ENCODE data around the gene RASA3.

RASA3 gene

DNA sequence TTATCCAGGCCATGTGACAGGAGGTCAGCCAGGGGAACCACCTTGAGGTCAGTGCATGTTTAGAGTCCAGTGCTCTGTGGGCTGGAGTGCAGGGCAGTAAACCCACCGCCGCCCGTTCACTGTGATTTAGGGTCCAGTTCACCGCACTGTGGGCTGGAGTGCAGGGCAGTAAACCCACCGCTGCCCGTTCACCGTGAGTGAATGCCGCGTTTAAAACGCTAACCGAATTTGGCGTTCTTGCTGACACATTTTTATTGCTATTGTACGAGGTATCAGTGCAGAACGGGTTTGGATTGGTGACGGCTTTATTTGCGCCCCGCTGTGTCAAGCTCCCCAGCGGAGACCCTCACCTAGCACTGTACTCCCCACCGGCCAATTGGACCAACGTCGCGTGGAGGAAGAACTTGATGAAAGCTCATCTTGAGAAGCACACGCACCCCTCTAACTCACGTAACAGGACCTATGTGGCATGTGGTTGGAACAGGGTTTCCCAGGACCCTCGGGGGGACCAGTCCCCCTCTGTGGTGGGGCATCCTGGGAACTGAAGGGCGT is 186.5 kb downstream of the RASA3 start:
- no peak for DNase-seq

DNA sequence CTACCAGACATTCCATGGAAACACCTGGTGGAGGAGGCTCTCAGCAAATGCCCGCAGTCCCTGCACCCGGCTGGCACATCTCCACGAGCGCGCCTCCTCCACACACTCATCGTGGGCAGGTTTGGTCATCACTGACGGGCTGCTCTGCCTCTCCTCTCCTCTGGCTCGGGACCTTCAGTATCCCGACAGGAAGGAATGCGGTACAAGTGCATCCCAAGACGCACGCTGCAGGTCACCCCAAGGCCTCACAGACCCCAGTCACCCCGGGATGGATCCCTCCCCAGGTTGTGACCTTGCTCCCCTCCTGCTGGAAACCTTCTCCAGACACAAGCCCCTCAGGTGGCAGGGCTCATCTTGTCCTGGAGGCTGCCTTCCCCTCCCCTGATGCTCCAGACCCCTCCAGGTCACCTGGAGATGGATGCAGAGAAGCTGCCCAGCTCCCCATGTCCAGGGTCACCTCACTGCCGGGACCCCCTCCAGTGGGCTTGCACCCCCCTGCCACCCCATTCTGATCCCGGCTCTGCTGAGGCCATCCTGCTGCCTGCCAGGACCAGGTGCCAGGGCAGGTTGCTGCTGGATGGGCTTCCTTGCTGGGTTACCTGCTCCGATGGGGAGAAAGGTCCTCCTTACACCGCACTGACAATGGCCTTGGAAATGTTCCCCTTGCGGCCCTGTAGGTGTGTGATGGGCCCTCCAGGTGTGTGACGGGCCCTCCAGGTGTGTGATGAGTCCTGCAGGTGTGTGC is 188.4 kb downstream of the RASA3 start:
- no peak for DNase-seq

GRCh38 chr13:113942591-113943103 is 189.8 kb downstream of the RASA3 start:
- no peak for DNase-seq

GRCh38 chr13:113941571-113942191 is 190.7 kb downstream of the RASA3 start:
- DNase-seq = peak; percentile 26

- no peak for DNase-seq
Measured at GRCh38 chr13:113939944-113940297, 192.5 kb downstream of the RASA3 start.

DNA sequence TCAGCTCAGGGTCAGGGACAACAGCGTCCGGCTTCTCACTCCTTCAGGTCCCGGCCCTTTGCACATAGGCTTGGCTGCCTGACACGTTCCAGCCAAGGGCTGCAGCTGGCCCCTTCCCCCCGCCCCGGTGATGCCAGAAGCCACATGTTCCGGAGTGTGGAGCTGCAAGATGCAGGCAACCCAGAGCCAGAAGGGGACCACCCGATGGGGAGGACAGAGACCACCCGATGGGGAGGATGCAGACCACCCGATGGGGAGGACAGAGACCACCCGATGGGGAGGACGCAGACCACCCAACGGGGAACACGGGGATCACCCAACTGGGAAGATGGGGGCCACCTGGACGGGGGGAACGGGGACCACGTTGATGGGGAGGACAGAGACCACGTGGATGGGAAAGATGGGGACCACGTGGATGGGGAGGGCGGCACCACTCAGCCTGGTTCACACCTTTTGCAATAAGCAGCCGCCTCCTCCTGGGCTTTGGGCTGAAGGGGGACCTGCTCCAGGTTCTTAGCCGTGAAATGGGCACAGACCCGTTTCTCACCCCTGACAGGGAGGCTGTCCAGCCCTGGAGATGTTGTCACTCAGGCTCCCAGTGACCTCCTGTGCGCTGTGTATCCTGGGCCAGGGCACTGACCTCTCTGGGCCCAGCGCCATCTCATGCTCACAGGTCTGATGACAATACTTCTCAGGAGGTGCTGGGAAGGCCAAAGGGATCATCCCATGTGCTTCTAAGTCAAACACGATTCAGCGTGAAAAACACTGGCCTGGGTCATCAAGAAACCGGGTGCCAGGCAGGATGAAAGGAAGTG is 193.1 kb downstream of the RASA3 start:
- DNase-seq = no peak

DNA sequence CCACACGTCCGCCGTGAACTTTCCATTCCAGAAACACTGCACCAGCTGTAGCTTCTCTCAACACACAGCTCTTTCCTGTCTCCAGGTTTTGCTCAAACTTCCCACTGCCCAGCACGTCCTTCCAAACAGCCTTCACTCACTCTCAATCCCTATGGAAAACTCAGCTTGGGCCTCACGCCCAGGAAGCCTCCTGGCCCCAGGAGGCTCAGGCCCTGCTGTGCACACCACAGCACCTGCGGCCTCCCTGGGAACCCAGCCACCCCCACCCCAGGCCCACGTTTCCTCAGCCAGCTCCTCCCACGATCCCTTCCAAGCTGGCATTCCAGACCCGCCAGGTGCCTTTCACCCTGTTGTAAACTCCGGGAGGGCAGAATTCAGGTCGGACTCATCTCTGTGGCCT is 193.7 kb downstream of the RASA3 start:
- DNase-seq = no peak

- no peak for DNase-seq
Measured at GRCh38 chr13:113938246-113938645, 194.2 kb downstream of the RASA3 start.

DNA sequence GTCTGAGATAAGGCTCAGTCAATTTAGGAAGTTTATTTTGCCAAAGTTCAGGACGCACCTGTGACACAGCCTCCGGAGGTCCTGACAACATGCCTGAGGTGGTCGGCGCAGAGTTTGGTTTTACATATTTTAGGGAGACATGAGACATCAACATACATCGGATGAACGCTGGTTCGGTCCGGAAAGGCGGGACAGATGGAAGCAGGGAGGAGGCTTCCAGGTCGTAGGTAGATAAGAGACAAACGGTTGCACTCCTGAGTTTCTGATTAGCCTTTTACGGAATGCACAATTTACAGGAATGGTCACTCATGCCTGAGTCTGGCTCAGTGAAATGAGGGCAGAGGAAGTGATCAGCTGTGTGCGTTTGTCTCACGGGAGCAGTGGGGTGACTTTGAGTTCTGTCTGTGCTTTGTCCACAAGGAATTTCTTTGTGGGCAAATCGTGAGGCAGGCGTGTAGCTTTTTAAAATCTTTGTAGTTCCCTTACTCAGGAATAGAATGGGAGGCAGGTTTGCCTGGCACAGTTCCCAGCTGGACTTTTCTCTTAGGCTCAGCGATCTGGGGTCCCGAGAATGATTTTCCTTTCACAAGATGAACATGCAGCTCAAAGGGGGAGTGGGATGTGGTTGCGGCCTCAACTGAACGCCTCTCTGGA is 194.8 kb downstream of the RASA3 start:
- DNase-seq = no peak

GRCh38 chr13:113937073-113937472 is 195.3 kb downstream of the RASA3 start:
- DNase-seq = no peak

- no peak for DNase-seq
Measured at GRCh38 chr13:113936166-113936965, 196.1 kb downstream of the RASA3 start.

- DNase-seq = no peak
Measured at GRCh38 chr13:113935001-113935844, 197.2 kb downstream of the RASA3 start.

GRCh38 chr13:113934576-113934975 is 197.8 kb downstream of the RASA3 start:
- DNase-seq = no peak

DNA sequence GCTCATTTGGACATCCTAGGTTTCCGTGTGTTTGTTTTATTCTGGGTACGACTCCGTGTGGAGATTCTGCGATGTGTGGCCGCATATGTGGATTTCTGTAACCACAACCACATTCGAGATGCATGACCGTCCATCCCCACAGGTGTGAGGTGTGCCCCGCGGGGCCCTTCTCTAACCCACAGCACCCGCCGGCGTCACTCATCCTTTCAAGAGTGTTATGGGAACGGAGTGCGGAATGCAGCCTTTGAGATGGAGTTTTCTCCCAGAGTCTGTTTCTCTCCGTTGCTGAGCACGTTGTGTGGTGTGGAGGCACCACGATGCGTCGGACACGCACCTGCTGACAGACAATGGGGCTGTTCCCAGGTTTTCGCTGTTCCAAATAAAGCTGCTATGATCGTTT is 198.5 kb downstream of the RASA3 start:
- no peak for DNase-seq

GRCh38 chr13:113931841-113932459 is 200.5 kb downstream of the RASA3 start:
- DNase-seq = no peak

DNA sequence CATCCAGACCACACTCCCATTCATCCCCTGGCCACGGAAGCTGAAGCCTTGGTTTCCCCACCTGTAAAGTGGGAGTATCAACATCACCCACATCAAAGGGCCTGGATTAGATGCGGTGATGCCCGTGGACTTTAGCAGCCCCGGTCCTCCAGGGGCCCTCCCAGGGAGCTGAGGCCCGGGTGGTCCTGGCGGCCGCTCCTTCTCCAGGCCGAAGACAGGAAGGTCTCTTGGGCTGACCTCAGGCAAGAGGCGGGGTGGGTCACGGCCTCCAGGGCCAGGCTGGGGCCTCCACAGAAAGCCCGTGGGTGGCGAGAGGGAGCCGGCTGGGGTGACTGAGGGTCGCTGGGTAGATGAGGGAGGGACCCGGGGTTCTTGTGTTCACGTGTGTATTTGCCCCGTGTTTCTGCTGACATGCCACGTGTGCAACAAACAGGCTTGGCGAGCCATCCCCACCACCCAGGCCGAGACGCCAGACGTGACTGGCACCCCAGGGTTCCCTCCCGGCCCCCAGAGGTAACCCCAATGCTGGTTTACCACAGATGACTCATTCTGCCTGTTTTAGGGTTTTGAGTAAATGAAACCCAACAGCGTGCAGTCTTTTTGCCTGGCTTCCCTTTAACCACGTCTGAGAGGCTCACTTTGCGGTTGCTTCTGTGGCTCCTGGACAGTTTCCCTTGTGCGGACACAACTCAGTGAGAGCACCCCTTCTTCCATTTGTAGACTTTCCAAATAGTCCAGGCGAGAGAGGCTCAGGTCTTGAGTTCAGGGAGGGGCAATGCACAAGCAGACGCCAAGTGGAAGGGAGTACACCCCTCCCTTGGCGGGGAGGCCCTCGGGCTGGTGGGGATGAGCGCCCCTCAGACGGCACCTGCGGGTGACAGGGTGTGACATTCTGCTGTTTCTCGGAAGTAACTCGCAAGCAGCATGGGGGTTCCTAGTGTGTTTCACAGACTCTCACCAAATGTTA is 201.5 kb downstream of the RASA3 start:
- DNase-seq = no peak

- no peak for DNase-seq
Measured at GRCh38 chr13:113929628-113930615, 202.5 kb downstream of the RASA3 start.

All from EL (cell line).